Ascending aorta (tissue), 2 donors: Measurements from ENCODE around the gene NAP1L4. TPM values are rescaled to one million over a fixed set of nuclear protein-coding genes. Genes with fewer than 3 reads are reported as not detected.

Source experiments
- DNase-seq, 2 donors: peaks; one replicate each; pipeline ENCODE4 v3.0.0-alpha.2; 2019; ENCODE audit warnings: low spot score in 2 of 2
- H3K27ac ChIP-seq, 2 donors: fragments of 200-600 bp; sonication (generic); one replicate each; pipeline ENCODE4 v1.5.1; 2016 to 2017; ENCODE audit warnings: mild to moderate bottlenecking in 1 of 2
- H3K27me3 ChIP-seq: fragments of 200-600 bp; sonication (generic); one replicate; pipeline ENCODE4 v1.5.1; 2017
- H3K36me3 ChIP-seq, 2 donors: fragments of 200-600 bp; sonication (generic); one replicate each; pipeline ENCODE4 v1.5.1; 2016
- H3K4me1 ChIP-seq, 2 donors: fragments of 200-600 bp; sonication (generic); one replicate each; pipeline ENCODE4 v1.5.1; 2016 to 2017; ENCODE audit warnings: mild to moderate bottlenecking in 1 of 2
- H3K4me3 ChIP-seq, 2 donors: fragments of 200-600 bp; sonication (generic); one replicate each; pipeline ENCODE4 v1.5.1; 2016 to 2017; ENCODE audit warnings: mild to moderate bottlenecking in 1 of 2
- H3K9me3 ChIP-seq, 2 donors: fragments of 200-600 bp; sonication (generic); one replicate each; pipeline ENCODE4 v1.5.1; 2016
- CTCF ChIP-seq, 3 experiments: fragments of 200-600 bp in 2 of 3; fragments of 450-650 bp in 1 of 3; sonication (generic) in 2 of 3; IDR thresholded peaks; one replicate each; pipeline ENCODE4 v1.5.1; 2016 to 2019; ENCODE audit warnings: antibody characterized with exemption in 3 of 3, mild to moderate bottlenecking in 1 of 3, moderate library complexity in 1 of 3
- intact Hi-C: fragments of 100-400 bp; cut with DNase I; formaldehyde crosslinking; loops from one replicate; pipeline ENCODE4 v1.15.1; 2023
- total RNA-seq: library from RNA; depleted of rRNA; stranded (reverse); fragments of >200 nt; gene quantifications from one replicate; pipeline ENCODE4 v1.1.0, GENCODE V29; 2016

The NAP1L4 gene
- total RNA-seq, 1 donor from 2014 or later = 54.5 TPM

GRCh38 chr11:2963761-2964160, 28.4 kb downstream of the NAP1L4 start:
- H3K27ac ChIP-seq = no peak overlapping the region
- no peaks in the 10 kb centered on the region for H3K27me3 ChIP-seq
- intact Hi-C loops = no loop called here
- no peak overlapping the region for H3K4me3 ChIP-seq
- H3K4me1 ChIP-seq = no peaks in the 10 kb centered on the region
- H3K36me3 ChIP-seq = peaks cover 64 to 81% of the 10 kb centered on the region in 2 donors
- no peak for TF ChIP-seq CTCF (IDR thresholded peaks at IDR 0.05)
- no peak for DNase-seq
- H3K9me3 ChIP-seq = no peaks in the 10 kb centered on the region

- H3K36me3 ChIP-seq = peaks cover 64 to 81% of the 10 kb centered on the region in 2 donors
- no peaks in the 10 kb centered on the region for H3K4me1 ChIP-seq
- DNase-seq = no peak
- H3K9me3 ChIP-seq = no peaks in the 10 kb centered on the region
- no peak overlapping the region for H3K27ac ChIP-seq
- H3K4me3 ChIP-seq = no peak overlapping the region
- intact Hi-C loops = no loop called here
- no peaks in the 10 kb centered on the region for H3K27me3 ChIP-seq
- TF ChIP-seq CTCF (IDR thresholded peaks at IDR 0.05) = no peak
Measured at GRCh38 chr11:2963112-2963754, 28.9 kb downstream of the NAP1L4 start.

GRCh38 chr11:2961080-2961479, 31.0 kb downstream of the NAP1L4 start:
- H3K9me3 ChIP-seq = no peaks in the 10 kb centered on the region
- H3K27ac ChIP-seq = no peak overlapping the region
- no peaks in the 10 kb centered on the region for H3K4me1 ChIP-seq
- peaks cover 71 to 83% of the 10 kb centered on the region in 2 donors for H3K36me3 ChIP-seq
- H3K4me3 ChIP-seq = no peak overlapping the region
- no peak for DNase-seq
- intact Hi-C loops = no loop called here
- no peaks in the 10 kb centered on the region for H3K27me3 ChIP-seq
- TF ChIP-seq CTCF (IDR thresholded peaks at IDR 0.05) = no peak

GRCh38 chr11:2960139-2960538, 32.0 kb downstream of the NAP1L4 start:
- intact Hi-C loops = no loop called here
- no peaks in the 10 kb centered on the region for H3K9me3 ChIP-seq
- DNase-seq = no peak
- no peak overlapping the region for H3K4me3 ChIP-seq
- no peaks in the 10 kb centered on the region for H3K4me1 ChIP-seq
- H3K27me3 ChIP-seq = no peaks in the 10 kb centered on the region
- peaks cover 76 to 82% of the 10 kb centered on the region in 2 donors for H3K36me3 ChIP-seq
- no peak for TF ChIP-seq CTCF (IDR thresholded peaks at IDR 0.05)
- H3K27ac ChIP-seq = no peak overlapping the region

GRCh38 chr11:2958251-2958650, 33.9 kb downstream of the NAP1L4 start:
- no peaks in the 10 kb centered on the region for H3K27me3 ChIP-seq
- H3K36me3 ChIP-seq = peaks cover 72 to 83% of the 10 kb centered on the region in 2 donors
- H3K4me1 ChIP-seq = no peaks in the 10 kb centered on the region
- no peaks in the 10 kb centered on the region for H3K9me3 ChIP-seq
- no peak for DNase-seq
- intact Hi-C loops = no loop called here
- no peak overlapping the region for H3K27ac ChIP-seq
- no peak overlapping the region for H3K4me3 ChIP-seq
- no peak for TF ChIP-seq CTCF (IDR thresholded peaks at IDR 0.05)
